ENCODE measurements around the gene ACTL10.
"Not testable (repeated sequence)": the region's sequence is repeated elsewhere in the genome, so short reads cannot be mapped to it uniquely, and the experiment has no call there.

The ACTL10 gene

DNA sequence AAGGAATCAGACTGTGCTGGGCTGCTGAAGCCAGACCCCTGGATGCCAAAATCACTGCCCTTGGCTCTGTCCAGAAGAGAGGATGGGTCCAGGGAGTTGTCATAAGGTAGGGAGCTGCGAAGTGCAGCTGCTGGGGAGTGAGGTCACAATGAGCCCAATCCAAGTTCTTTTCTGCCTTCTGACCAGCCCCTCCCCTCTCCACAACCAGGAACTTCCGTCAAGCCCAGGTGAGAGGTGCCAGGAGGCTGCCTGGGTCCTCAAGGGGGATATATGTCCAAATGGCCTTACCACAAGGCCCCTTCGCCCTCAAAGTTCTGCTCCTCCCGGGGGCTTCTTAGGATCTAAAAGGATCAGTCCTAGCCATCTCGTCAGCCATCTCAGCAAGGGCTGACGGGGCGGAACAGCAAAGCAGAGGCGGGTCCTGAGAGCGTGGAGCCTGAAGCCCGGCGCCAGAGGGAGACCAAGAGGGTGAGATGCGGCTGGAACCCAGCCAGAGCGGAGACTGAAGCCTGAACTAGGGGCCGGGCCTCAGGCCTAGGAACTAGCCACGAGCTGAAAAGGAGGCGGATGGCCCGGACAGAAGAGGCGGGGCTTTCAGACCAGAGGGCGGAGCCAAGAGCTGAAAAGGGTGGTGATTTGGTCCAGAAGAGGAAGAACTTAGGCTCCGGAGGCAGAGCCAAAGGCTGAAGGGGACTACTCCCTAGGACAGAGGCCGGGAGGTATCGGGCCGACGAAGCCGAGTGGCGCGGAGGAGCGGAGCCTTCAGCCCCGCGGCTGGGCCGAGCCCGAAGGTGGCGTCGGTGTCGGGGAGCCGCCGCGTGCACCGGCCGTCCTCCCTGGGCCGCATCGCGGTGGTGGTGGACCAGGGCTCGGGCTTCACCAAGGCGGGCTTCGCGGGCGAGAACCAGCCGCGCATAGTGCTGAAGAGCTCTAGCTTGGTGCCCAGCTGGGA lies at the start of gene ACTL10:
Gene ACTL10, plus strand, starts transcription at position 651 of the 952 bp plus-strand sequence. CDS start 555 bp downstream, outside the sequence.
- peak; percentile 95 to 96 for DNase-seq

GRCh38 chr20:33621717-33622400 lies 44.9 kb upstream of the ACTL10 start:
- no peak for DNase-seq

DNA sequence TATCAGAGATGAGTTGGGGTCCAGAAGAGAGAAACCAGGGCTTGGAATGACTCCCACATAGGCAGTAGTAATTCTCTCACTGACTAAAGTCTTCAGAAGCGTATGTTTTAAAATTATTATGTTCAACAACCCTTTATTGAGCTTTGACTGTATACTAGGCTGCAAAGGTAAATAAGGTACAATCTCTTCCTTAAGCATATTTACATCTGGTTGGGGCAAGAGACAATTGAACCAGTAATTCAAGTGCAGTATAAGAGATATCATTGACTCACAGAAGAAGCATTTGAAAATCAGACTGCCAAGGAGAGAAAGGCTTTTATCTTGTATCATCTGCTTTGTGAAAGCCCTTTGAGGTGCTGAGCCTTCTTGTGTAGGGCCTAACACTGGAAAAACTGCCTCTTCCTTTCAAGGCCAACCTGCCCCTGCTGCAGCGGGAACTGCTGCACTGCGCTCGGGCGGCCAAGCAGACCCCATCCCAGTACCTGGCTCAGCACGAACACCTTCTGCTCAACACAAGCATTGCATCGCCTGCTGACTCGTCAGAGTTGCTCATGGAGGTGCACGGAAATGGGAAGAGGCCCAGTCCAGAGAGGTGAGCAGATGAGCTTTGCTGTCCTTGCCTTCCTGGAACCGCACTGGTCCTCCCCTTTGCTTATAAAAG lies 43.9 kb upstream of the ACTL10 start:
- DNase-seq = no peak

DNA sequence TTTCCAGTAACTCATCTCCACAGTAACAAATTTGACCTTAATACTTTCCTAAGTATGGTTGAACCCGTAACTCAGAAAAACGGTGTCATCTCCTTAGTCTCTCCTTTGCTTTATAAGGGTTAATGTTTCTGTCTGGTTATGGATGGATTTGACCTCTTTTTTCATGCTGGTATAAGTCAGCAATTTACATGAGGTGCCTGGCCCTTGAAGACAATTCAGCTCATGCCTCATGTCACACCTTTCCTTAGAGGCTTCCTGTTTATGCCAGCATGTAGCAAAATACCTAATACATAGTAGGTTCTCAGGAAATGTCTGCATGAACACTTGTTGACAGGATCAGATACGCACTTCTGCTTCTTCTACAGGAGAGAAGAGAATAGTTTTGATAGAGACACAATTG lies 42.3 kb upstream of the ACTL10 start:
- no peak for DNase-seq

- no peak for DNase-seq
These were observed 40.6 kb upstream of the ACTL10 start for GRCh38 chr20:33626190-33626589.

GRCh38 chr20:33627577-33628216 lies 39.0 kb upstream of the ACTL10 start:
- no peak for DNase-seq

GRCh38 chr20:33629533-33629932 lies 37.2 kb upstream of the ACTL10 start:
- no peak for DNase-seq

DNA sequence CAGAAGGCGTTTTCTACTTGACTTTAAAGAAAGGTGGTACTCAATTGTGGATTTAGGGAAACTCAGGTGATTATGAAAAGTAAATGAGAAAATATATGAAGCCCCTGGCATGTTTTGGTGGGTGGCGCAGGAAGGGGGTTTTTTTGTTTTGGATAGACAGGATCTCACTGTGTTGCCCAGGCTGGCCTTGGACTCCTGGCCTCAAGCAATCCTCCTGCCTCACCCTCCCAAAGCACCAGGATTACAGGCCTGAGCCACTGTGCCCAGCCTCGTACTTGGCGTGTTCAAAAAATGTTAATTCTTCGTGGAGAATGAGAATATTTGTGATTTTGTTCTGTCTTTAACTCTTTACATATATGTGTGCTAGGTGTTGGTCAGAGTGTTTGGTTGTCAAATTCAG lies 36.8 kb upstream of the ACTL10 start:
- no peak for DNase-seq

DNA sequence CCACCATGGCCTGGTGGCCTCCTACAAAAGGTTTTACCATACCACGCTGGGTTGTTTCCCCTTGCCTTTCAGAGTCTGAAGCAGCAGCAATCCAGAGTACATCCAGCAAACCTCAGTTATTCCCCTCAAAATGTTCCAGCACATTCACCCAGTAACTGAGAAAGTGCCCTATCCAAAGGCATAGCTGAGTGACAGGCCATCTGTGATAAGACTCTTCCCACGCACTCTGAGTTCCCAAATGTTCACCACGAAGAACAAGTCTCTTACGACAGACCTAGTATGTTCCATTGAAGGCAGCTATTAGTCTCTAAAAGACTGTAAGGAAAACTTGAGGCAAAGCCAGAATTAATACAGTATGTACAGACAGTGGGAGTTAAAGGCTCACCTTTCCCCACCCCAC lies 36.2 kb upstream of the ACTL10 start:
- no peak for DNase-seq

GRCh38 chr20:33631910-33632309 lies 34.8 kb upstream of the ACTL10 start:
- not testable (repeated sequence) for DNase-seq

- DNase-seq = peak in 1 of 2 experiments; percentile 20
These were observed 31.4 kb upstream of the ACTL10 start for GRCh38 chr20:33635341-33635740.

- DNase-seq = no peak
These were observed 30.0 kb upstream of the ACTL10 start for GRCh38 chr20:33636776-33637175.

DNA sequence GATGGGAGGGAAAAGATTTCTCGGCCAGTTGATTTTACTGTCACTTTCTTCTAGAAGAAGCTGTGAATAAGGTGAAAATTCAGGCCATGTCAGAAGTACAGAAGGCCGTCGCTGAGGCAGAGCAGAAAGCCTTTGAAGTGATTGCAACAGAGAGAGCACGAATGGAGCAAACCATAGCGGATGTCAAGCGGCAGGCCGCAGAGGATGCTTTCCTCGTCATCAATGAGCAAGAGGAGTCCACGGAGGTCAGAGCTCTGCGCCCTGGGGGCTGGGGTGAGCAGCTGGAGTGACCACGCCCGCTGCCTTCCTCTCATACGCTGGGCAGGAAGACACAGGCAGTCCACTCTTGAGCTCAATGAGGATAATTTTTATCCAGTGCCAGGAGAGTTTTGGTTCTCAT lies 26.5 kb upstream of the ACTL10 start:
- no peak for DNase-seq

- DNase-seq = no peak
These were observed 22.3 kb upstream of the ACTL10 start for GRCh38 chr20:33644313-33645071.

GRCh38 chr20:33645072-33645358 lies 21.7 kb upstream of the ACTL10 start:
- no peak for DNase-seq

GRCh38 chr20:33645396-33645795 lies 21.3 kb upstream of the ACTL10 start:
- DNase-seq = no peak

DNA sequence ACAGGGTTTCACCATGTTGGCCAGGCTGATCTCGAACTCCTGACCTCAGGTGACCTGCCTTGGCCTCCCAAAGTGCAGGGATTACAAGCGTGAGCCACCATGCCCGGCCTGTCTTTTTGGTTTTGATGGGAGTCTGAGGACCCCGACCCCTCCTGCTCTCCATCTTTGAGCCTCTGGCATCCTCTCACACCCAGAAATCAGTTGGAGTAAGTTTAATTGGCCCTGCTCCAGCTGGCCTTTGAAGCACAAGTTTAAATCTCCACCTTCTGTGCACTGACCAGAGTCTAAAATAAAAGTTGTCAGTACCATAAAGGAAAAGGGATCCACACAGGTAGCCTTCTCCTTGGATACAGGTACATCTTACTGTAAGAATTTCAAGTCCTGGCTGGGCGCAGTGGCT lies 20.6 kb upstream of the ACTL10 start:
- DNase-seq = no peak

DNA sequence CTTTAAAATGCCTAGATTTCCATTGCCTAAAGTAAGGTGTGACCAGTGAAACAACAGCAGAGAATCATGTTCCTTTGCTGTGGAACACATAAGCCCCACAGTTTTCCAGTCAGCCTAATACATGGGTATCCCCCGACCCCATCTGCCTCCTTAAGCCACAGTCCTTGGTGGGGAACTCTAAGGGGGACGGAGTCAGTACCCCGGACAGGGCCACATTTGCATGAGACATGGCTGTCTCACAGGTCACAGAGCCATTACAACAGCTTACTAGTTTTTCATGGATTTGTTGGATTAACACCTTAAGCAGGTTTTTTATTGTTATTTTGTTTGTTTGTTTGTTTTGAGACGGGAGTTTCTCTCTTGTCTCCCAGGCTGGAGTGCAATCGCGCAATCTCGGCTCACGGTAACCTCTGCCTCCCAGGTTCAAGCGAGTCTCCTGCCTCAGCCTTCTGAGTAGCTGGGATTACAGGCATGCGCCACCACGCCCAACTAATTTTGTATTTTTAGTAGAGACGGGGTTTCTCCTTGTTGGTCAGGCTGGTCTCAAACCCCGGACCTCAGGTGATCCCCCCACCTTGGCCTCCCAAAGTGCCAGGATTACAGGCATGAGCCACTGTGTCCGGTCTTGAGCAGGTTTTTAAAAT lies 19.7 kb upstream of the ACTL10 start:
- DNase-seq = not testable (repeated sequence)

DNA sequence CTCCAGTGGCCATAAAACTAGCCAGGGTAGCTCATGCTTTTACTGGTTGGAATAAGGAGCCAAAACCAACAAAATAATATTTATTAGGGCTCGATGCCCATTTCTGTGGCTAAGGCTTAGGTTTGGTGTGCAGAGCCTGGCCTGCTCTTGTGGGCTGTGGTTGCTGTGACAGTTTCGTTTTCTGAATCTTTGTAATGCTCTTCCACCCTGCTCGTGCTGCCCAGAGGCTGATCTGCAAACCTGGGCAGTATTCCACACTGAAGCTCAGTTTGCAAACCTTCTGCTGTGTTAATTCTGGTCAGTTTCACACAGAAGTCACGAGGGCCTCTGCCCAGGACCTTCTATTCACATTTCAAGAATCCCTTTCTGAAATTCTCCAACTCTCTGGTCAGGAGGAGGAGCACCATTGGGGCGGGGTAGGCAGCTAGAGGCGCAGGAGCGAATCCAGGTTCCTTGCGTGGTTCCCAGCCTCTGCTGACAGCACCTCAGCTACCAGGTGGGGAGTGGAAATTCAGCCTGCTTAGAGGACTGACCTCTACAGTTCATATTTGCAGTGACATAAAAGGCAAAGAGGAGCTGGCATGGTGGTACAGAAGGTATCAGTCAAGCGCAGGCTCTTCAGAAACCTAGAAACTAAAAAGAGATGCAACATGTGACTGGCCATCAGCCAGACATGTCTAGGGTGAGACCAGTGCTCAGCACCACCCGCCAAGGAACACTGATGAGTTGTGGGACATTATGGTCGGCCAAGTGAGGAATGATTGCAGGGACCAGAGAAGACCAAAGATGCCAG lies 18.9 kb upstream of the ACTL10 start:
- no peak for DNase-seq

- DNase-seq = no peak
These were observed 18.2 kb upstream of the ACTL10 start for GRCh38 chr20:33648396-33649004.

Data from NCI-H2081 (cell line).